Keratinocyte (primary cell): ENCODE results near the gene LPCAT1. TPM values are rescaled to one million over a fixed set of nuclear protein-coding genes. Genes with fewer than 3 reads are reported as not detected.

Source experiments
- DNase-seq: peaks from one replicate; pipeline ENCODE4 v3.0.0-alpha.2; 2011; ENCODE audit warnings: low read depth, missing footprints, low spot score
- FAIRE-seq: peaks from 2 replicates; lab custom pipeline; 2011; peaks lifted over from hg19 to GRCh38; lab: Jason Lieb, UNC
- H2AFZ ChIP-seq: 2 replicates; pipeline ENCODE4 v1.6.0; 2012; ENCODE audit warnings: low read length, control low read depth, inconsistent platforms; ENCODE audit not compliant: control insufficient read depth
- H3K27ac ChIP-seq: 2 replicates; pipeline ENCODE4 v1.5.1; 2011; ENCODE audit warnings: low read length; ENCODE audit not compliant: control insufficient read depth, insufficient read depth
- H3K27me3 ChIP-seq: 3 replicates; pipeline ENCODE4 v1.6.0; 2011; ENCODE audit warnings: low read length; ENCODE audit not compliant: control insufficient read depth, insufficient read depth; ENCODE audit errors: extremely low read depth
- H3K36me3 ChIP-seq, 2 experiments: 2 replicates in 1 of 2; 3 replicates in 1 of 2; pipeline ENCODE4 v1.5.1; 2011; ENCODE audit warnings: low read length in 2 of 2, mild to moderate bottlenecking in 1 of 2; ENCODE audit not compliant: control insufficient read depth in 2 of 2, insufficient read depth in 2 of 2; ENCODE audit errors: extremely low read depth in 1 of 2
- H3K4me1 ChIP-seq: 3 replicates; pipeline ENCODE4 v1.5.1; 2011; ENCODE audit warnings: low read length; ENCODE audit not compliant: control insufficient read depth, insufficient read depth; ENCODE audit errors: extremely low read depth
- H3K4me2 ChIP-seq: 3 replicates; pipeline ENCODE4 v1.6.0; 2011; ENCODE audit warnings: low read depth, low read length; ENCODE audit not compliant: control insufficient read depth, insufficient read depth; ENCODE audit errors: extremely low read depth
- H3K4me3 ChIP-seq, 3 experiments: fragments of 200-600 bp in 1 of 3; sonication (generic) in 1 of 3; 2 replicates in 2 of 3; 3 replicates in 1 of 3; pipeline ENCODE4 v1.5.1; 2011 to 2016; ENCODE audit warnings: low read length in 3 of 3, mild to moderate bottlenecking in 3 of 3, control low read depth in 2 of 3, inconsistent platforms in 1 of 3, low read depth in 1 of 3, mixed read lengths in 1 of 3, mixed run types in 1 of 3, moderate library complexity in 1 of 3; ENCODE audit not compliant: control insufficient read depth in 2 of 3, insufficient read depth in 2 of 3; ENCODE audit errors: extremely low read depth in 1 of 3
- H3K79me2 ChIP-seq: 2 replicates; pipeline ENCODE4 v1.6.0; 2012; ENCODE audit warnings: low read length; ENCODE audit not compliant: control insufficient read depth, insufficient read depth
- H3K9ac ChIP-seq: 3 replicates; pipeline ENCODE4 v1.6.0; 2011; ENCODE audit warnings: low read length; ENCODE audit not compliant: control insufficient read depth, insufficient read depth; ENCODE audit errors: extremely low read depth
- H3K9me1 ChIP-seq: 3 replicates; pipeline ENCODE4 v1.6.0; 2011; ENCODE audit warnings: low read length; ENCODE audit not compliant: control insufficient read depth, insufficient read depth; ENCODE audit errors: extremely low read depth
- H3K9me3 ChIP-seq: 2 replicates; pipeline ENCODE4 v1.5.1; 2012; ENCODE audit warnings: low read depth, low read length; ENCODE audit not compliant: control insufficient read depth
- H4K20me1 ChIP-seq: 3 replicates; pipeline ENCODE4 v1.6.0; 2011; ENCODE audit warnings: low read length; ENCODE audit not compliant: control insufficient read depth, insufficient read depth; ENCODE audit errors: extremely low read depth
- CTCF ChIP-seq, 3 experiments: IDR thresholded peaks in 1 of 3; conservative IDR thresholded peaks in 1 of 3; optimal IDR thresholded peaks in 1 of 3; 2 replicates in 2 of 3; 3 replicates in 1 of 3; pipeline versions ENCODE3 to v1.5.1; 2011; ENCODE audit warnings: low read length in 3 of 3, mild to moderate bottlenecking in 3 of 3, moderate library complexity in 2 of 3, control low read depth in 1 of 3, inconsistent platforms in 1 of 3; ENCODE audit not compliant: insufficient read depth in 2 of 3; ENCODE audit errors: extremely low read depth in 1 of 3
- EZH2 ChIP-seq: IDR thresholded peaks from one replicate; pipeline ENCODE4 v1.6.1; 2012; ENCODE audit warnings: inconsistent platforms, mild to moderate bottlenecking, low read length, moderate library complexity
- dilution Hi-C: fragments of 300-500 bp; cut with MboI; formaldehyde crosslinking; loops from one replicate; pipeline ENCODE4 v1.7.0; 2020; ENCODE audit warnings: low sequenced_read_pairs; ENCODE audit not compliant: extremely low pct_ligation_motif_present
- polyA plus RNA-seq, 5 experiments: library from polyadenylated mRNA; depleted of rRNA in 3 of 5; stranded (reverse) in 3 of 5; stranded (forward) in 1 of 5; unstranded in 1 of 5; fragments of >200 nt; gene quantifications; 1 replicate in 1 of 5; 2 replicates in 3 of 5; 3 replicates in 1 of 5; pipeline versions ENCODE4 v1.2.1 to v1.2.3, GENCODE V29; 2011 to 2012; ENCODE audit warnings: missing spikeins in 2 of 5, low read depth in 1 of 5, low replicate concordance in 1 of 5

LPCAT1 gene
- polyA plus RNA-seq, 1 donor (not counting 4 experiments of a cell fraction or from before 2014, with no cell fraction given): 32.9 TPM

DNA sequence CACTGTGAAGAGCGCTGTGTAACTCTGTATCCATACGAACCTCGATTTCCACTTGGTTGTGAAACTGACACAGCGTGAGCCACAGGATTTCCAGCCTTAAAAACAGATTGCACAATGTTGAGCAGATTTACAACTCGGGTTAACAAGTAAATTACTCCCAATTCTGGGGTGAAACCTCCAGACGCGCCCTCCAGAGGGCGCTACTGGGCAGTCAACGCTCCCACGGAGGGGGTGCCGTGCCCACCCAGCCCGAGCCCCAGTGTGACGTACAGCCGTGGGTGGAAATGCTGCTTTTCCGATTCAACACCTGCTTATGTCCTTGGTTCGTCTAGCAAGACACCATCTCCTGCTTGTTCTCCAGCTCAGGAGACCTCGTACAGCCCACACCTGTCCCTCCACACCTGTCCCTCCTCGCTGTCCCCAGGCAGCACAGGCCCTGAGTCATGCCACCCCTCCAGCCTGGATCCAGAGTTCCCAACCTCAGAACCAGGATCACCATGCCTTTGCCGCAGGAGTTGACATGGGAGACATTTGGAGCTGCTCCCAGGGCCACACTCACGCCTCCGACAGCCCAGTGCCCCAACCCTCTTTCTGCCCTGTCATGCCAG is 44.1 kb downstream of the LPCAT1 start:
- no peak overlapping the region for H3K4me3 ChIP-seq
- H3K36me3 ChIP-seq: peaks cover 8 to 31% of the 10 kb centered on the region in 2 experiments
- H3K4me2 ChIP-seq: no peak overlapping the region
- no peak overlapping the region for H3K9ac ChIP-seq
- DNase-seq: no peak
- no peaks in the 10 kb centered on the region for H4K20me1 ChIP-seq
- FAIRE-seq: no peak
- no peaks in the 10 kb centered on the region for H3K27me3 ChIP-seq
- H3K9me3 ChIP-seq: no peaks in the 10 kb centered on the region
- TF ChIP-seq EZH2: no peak
- TF ChIP-seq CTCF (optimal IDR thresholded peaks at IDR 0.05 in 1 of 3, IDR thresholded peaks at IDR 0.05 in 1 of 3, conservative IDR thresholded peaks at IDR 0.05 in 1 of 3; ENCODE audit: extremely low read depth in 1 of 3, insufficient read depth in 2 of 3, low read length in 3 of 3): peak; percentile 61 to 67 (median 63)
- H3K79me2 ChIP-seq: no peaks in the 10 kb centered on the region
- no peaks in the 10 kb centered on the region for H3K4me1 ChIP-seq
- no peak overlapping the region for H3K27ac ChIP-seq
- dilution Hi-C loops: no loop called here
- no peaks in the 10 kb centered on the region for H3K9me1 ChIP-seq
- no peak overlapping the region for H2AFZ ChIP-seq

GRCh38 chr5:1479066-1479465 is 44.7 kb downstream of the LPCAT1 start:
- H3K4me1 ChIP-seq: no peaks in the 10 kb centered on the region
- no peak overlapping the region for H3K4me3 ChIP-seq
- TF ChIP-seq CTCF (optimal IDR thresholded peaks at IDR 0.05 in 1 of 3, IDR thresholded peaks at IDR 0.05 in 1 of 3, conservative IDR thresholded peaks at IDR 0.05 in 1 of 3; ENCODE audit: extremely low read depth in 1 of 3, insufficient read depth in 2 of 3, low read length in 3 of 3) (no peak), EZH2 (no peak)
- H3K4me2 ChIP-seq: no peak overlapping the region
- no peaks in the 10 kb centered on the region for H3K79me2 ChIP-seq
- H2AFZ ChIP-seq: no peak overlapping the region
- H3K9me1 ChIP-seq: no peaks in the 10 kb centered on the region
- dilution Hi-C loops: no loop called here
- no peaks in the 10 kb centered on the region for H3K9me3 ChIP-seq
- no peak for DNase-seq
- H3K27me3 ChIP-seq: no peaks in the 10 kb centered on the region
- no peak for FAIRE-seq
- H3K36me3 ChIP-seq: peaks cover 8 to 34% of the 10 kb centered on the region in 2 experiments
- H3K9ac ChIP-seq: no peak overlapping the region
- no peaks in the 10 kb centered on the region for H4K20me1 ChIP-seq
- no peak overlapping the region for H3K27ac ChIP-seq
